C1 segment of cervical spinal cord (tissue), 14 donors: ENCODE measurements around the gene RBM20.

ENCODE experiments used
- DNase-seq, 14 donors: peaks; one replicate each; lab custom pipeline; 2025; lab: John Stamatoyannopoulos, UW

The RBM20 gene

GRCh38 chr10:110783509-110784107, 139.5 kb downstream of the RBM20 start:
- no peak for DNase-seq

- DNase-seq, result no peak
Measured at GRCh38 chr10:110784198-110784597, 140.1 kb downstream of the RBM20 start.

- DNase-seq, result no peak
Measured at GRCh38 chr10:110786172-110786571, 142.0 kb downstream of the RBM20 start.

- DNase-seq, result peak in 2 of 14 donors; percentile 5 to 64
Measured at GRCh38 chr10:110788620-110789385, 144.7 kb downstream of the RBM20 start.

GRCh38 chr10:110789604-110790433, 145.7 kb downstream of the RBM20 start:
- no peak for DNase-seq

GRCh38 chr10:110790913-110791506, 146.9 kb downstream of the RBM20 start:
- no peak for DNase-seq

- no peak for DNase-seq
Measured at GRCh38 chr10:110791541-110792073, 147.5 kb downstream of the RBM20 start.

GRCh38 chr10:110792476-110793125, 148.5 kb downstream of the RBM20 start:
- DNase-seq, result no peak

GRCh38 chr10:110793128-110793812, 149.1 kb downstream of the RBM20 start:
- DNase-seq, result no peak

- DNase-seq, result no peak
Measured at GRCh38 chr10:110793886-110794285, 149.8 kb downstream of the RBM20 start.

GRCh38 chr10:110794808-110795207, 150.7 kb downstream of the RBM20 start:
- peak in 13 of 14 donors; percentile 13 to 80 (median 51) for DNase-seq

GRCh38 chr10:110797416-110797815, 153.3 kb downstream of the RBM20 start:
- DNase-seq, result no peak

- no peak for DNase-seq
Measured at GRCh38 chr10:110798340-110798739, 154.2 kb downstream of the RBM20 start.

- DNase-seq, result peak in 1 of 14 donors; percentile 39
Measured at GRCh38 chr10:110802090-110802489, 158.0 kb downstream of the RBM20 start.

GRCh38 chr10:110802551-110803238, 158.6 kb downstream of the RBM20 start:
- DNase-seq, result peak in 11 of 14 donors; percentile 16 to 69 (median 47)

- DNase-seq, result no peak
Measured at GRCh38 chr10:110803239-110803749, 159.2 kb downstream of the RBM20 start.

- peak in 9 of 14 donors; percentile 16 to 55 (median 47) for DNase-seq
Measured at GRCh38 chr10:110803830-110804338, 159.7 kb downstream of the RBM20 start.

- DNase-seq, result no peak
Measured at GRCh38 chr10:110804376-110804775, 160.2 kb downstream of the RBM20 start.

GRCh38 chr10:110805292-110805691, 161.2 kb downstream of the RBM20 start:
- no peak for DNase-seq
